ENCODE measurements around the gene ANKH.
A peak's percentile ranks its signal among the peaks of the same experiment; 100 is the strongest.
"Not testable (repeated sequence)": the region's sequence is repeated elsewhere in the genome, so short reads cannot be mapped to it uniquely, and the experiment has no call there.

ANKH gene

GRCh38 chr5:14871214-14872069, at the start of gene ANKH:
Gene ANKH (minus strand): TSS chr5:14871778. CDS start chr5:14871447, 331 bp downstream.
- peak; percentile 80 for DNase-seq

- no peak for DNase-seq
These were observed 48.5 kb upstream of the ANKH start for GRCh38 chr5:14920121-14920520.

- not testable (repeated sequence) for DNase-seq
These were observed 47.5 kb upstream of the ANKH start for GRCh38 chr5:14919106-14919505.

- DNase-seq: no peak
These were observed 46.1 kb upstream of the ANKH start for GRCh38 chr5:14917719-14918118.

- DNase-seq: no peak
These were observed 43.8 kb upstream of the ANKH start for GRCh38 chr5:14915291-14915952.

GRCh38 chr5:14914623-14915260, 43.2 kb upstream of the ANKH start:
- no peak for DNase-seq

- no peak for DNase-seq
These were observed 42.6 kb upstream of the ANKH start for GRCh38 chr5:14914193-14914592.

- no peak for DNase-seq
These were observed 41.5 kb upstream of the ANKH start for GRCh38 chr5:14913096-14913495.

- no peak for DNase-seq
These were observed 40.6 kb upstream of the ANKH start for GRCh38 chr5:14912206-14912605.

GRCh38 chr5:14909369-14909768, 37.8 kb upstream of the ANKH start:
- DNase-seq: no peak

GRCh38 chr5:14908172-14908571, 36.6 kb upstream of the ANKH start:
- no peak for DNase-seq

- no peak for DNase-seq
These were observed 35.0 kb upstream of the ANKH start for GRCh38 chr5:14906628-14907027.

GRCh38 chr5:14902826-14903560, 31.4 kb upstream of the ANKH start:
- DNase-seq: no peak

- no peak for DNase-seq
These were observed 30.0 kb upstream of the ANKH start for GRCh38 chr5:14901462-14902051.

GRCh38 chr5:14900693-14901461, 29.3 kb upstream of the ANKH start:
- DNase-seq: no peak

GRCh38 chr5:14896131-14896530, 24.6 kb upstream of the ANKH start:
- DNase-seq: no peak

- DNase-seq: no peak
These were observed 23.7 kb upstream of the ANKH start for GRCh38 chr5:14895301-14895700.

- DNase-seq: no peak
These were observed 23.2 kb upstream of the ANKH start for GRCh38 chr5:14894748-14895147.

GRCh38 chr5:14893381-14893780, 21.8 kb upstream of the ANKH start:
- DNase-seq: no peak

- no peak for DNase-seq
These were observed 19.3 kb upstream of the ANKH start for GRCh38 chr5:14890846-14891245.

GRCh38 chr5:14884062-14884612, 12.6 kb upstream of the ANKH start:
- no peak for DNase-seq
